A549 (cell line): ENCODE measurements around the gene ARHGEF38.

ENCODE experiments used
- CTCF ChIP-seq: fragments of >200 bp; sonication (Bioruptor Twin); formaldehyde crosslinking; IDR thresholded peaks from 3 replicates; pipeline ENCODE4 v1.5.1; 2016
- EHF ChIP-seq: fragments of 250-450 bp; sonication (Bioruptor Pico); IDR thresholded peaks from 2 replicates; pipeline ENCODE4 v1.5.0; 2020; ENCODE audit warnings: mild to moderate bottlenecking
- EP300 ChIP-seq, 2 experiments: fragments of >200 bp; sonication (Bioruptor Twin); formaldehyde crosslinking; IDR thresholded peaks; 2 replicates in 1 of 2; 3 replicates in 1 of 2; pipeline ENCODE4 v1.6.1; 2016 to 2017
- NFE2L2 ChIP-seq: fragments of 150-350 bp; conservative IDR thresholded peaks from 2 replicates; pipeline ENCODE4 v1.6.1; 2014; ENCODE audit warnings: low read length
- POLR2A ChIP-seq: IDR thresholded peaks from 2 replicates; pipeline ENCODE4 v1.6.1; 2012; ENCODE audit warnings: mild to moderate bottlenecking, low read length
- TFCP2L1 ChIP-seq: fragments of 250-450 bp; sonication (Bioruptor Pico); IDR thresholded peaks from 2 replicates; pipeline ENCODE4 v1.5.0; 2021; ENCODE audit warnings: mild to moderate bottlenecking
- USF2 ChIP-seq: fragments of 450-650 bp; IDR thresholded peaks from 2 replicates; pipeline ENCODE4 v1.6.1; 2014; ENCODE audit warnings: antibody characterized with exemption

- TF ChIP-seq EHF (CRISPR knock-in tag): no peak
- no peak for TF ChIP-seq TFCP2L1 (CRISPR knock-in tag)
- no peak for TF ChIP-seq CTCF
- no peak for TF ChIP-seq POLR2A
- TF ChIP-seq USF2: no peak
- no peak for TF ChIP-seq EP300 (IDR thresholded peaks at IDR 0.05)
- TF ChIP-seq NFE2L2: no peak
Observed at GRCh38 chr4:105651884-105652283, 99.5 kb downstream of the ARHGEF38 start.
